Fibroblast of skin of scalp (primary cell): ENCODE results near the gene SEMA3F. TPM values are rescaled to one million over a fixed set of nuclear protein-coding genes. Genes with fewer than 3 reads are reported as not detected.

ENCODE experiments used
- DNase-seq: peaks from one replicate; pipeline ENCODE4 v3.0.0-alpha.2; 2013
- polyA plus RNA-seq, 2 experiments: library from polyadenylated mRNA; unstranded; fragments of 120-200 nt; gene quantifications; one replicate each; pipeline ENCODE4 v1.2.1, GENCODE V29; 2013; ENCODE audit not compliant: insufficient read length in 2 of 2

Gene SEMA3F
- 16.7 TPM for polyA plus RNA-seq (2013, experiment 1 of 2; ENCODE audit: insufficient read length)
- polyA plus RNA-seq (2013, experiment 2 of 2; ENCODE audit: insufficient read length) = 16.8 TPM

DNA sequence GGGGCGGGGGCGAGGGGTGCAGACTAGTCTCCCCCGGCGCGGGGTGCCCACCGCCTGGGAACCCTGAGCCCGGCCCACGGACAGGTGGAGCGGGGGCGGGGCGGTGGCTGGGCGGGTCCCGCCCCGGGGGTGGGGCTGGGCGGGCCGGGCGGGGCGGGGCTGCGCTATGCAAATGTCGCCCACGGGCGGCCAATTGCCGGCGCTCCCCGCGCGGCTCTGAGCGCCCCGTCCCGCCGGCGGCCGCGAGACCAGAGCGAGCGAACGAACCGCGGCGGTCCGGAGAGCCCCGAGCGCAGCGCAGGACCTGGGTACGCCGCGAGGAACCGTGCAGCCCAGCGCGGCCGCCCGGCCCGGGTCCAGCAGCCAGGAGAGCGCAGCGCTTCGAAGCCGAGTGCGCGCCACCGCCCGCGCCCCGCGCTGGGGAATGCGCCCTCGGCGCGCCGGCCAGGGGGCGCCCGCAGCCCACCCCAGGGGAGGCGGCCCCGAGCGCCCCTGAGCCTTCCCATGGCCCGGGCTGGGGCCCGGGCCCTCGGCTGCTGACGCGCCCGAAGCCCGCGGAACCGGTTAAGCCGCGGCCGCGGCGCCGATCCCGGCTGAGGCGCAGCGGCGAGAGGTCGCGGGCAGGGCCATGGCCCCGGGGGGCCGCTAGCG is at the start of gene SEMA3F:
TSS of gene SEMA3F (plus strand) at position 485 of the 651 bp plus-strand sequence. CDS start 4,299 bp downstream, outside the sequence.
- DNase-seq = peak; percentile 62

DNA sequence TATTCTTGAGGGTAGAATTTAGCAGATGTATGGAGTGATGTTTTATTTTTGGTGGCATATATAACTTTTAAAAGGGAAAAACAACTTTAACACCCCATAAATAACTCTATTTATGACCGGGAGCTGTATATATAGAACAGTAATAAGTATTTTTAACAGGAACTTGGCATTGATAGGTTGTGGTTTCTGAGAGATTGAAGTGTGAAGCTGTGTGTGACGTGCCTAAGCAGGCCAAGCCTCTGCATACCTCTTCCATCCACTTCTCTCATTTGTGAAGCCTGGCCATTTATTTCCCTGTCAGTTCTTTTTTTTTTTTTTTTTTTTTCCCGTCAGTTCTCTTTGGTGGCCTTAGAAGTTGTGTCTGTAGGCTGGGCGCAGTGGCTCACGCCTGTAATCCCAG is 43.4 kb upstream of the SEMA3F start:
- no peak for DNase-seq

DNA sequence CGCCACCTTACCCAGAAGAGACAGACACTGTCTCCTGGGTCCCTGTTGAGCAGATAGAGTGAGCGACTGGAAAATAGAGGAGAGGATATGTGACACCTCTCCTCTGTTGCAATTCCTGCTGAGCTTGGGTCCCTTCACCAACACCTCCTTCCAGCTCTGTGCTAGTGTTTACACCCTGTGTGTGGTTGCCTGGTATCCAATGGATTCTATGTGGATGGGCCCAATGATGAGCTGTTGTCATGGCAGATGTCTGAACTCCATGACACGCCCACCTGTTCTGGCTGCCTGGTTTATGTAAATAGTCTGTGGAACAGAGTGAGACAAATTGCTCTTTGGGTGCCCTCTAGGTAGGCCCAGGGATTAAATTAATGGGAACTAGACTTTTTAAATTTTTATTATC is 42.7 kb upstream of the SEMA3F start:
- no peak for DNase-seq

DNA sequence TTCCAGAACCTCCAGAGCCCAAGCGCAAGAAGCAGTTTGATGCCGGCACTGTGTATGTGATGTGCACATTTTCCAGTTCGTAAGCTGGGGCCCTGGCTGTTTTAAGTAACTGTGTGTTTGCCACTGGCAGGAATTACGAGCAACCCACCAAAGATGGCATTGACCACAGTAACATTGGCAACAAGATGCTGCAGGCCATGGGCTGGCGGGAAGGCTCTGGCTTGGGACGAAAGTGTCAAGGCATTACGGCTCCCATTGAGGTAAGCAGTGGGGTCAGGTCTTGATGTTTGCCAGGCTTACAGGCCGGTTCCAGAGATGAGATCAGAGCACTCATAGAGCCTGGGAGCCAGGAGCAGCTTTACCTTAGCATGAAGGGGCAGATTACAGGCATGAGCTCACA is 38.0 kb upstream of the SEMA3F start:
- DNase-seq = no peak

DNA sequence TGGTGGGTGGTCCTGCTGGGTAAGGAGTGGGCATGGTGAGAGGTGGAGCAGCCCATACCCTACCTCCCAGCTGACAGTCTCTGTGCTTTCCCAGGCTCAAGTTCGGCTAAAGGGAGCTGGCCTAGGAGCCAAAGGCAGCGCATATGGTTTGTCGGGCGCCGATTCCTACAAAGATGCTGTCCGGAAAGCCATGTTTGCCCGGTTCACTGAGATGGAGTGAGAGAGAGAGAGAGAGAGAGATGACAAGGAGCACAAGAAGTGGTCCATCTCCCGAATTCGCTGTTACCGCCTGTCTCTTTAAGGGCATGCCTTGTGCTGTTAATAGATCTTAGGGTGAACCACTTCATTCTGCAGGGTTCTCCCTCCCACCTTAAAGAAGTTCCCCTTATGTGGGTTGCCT is 36.9 kb upstream of the SEMA3F start:
- no peak for DNase-seq

DNA sequence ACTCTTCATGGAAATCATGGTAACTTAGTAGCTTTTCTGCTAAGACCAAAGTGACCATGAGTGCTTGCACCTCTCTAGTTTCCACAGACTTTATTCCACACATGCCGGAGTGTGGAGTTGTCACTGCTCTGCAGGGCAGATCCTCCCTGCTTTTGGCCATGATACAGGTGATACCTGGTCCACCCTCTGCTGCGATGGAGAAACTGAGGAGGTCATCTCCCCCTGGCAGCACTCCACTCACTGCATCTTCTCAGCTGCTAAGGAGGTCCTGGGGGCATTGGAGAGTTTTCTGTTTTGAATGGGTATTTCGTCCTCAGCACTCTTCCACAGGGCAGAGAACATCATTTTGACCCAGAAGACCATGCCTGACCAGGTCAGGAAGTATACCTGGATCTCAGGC is 35.3 kb upstream of the SEMA3F start:
- no peak for DNase-seq

DNA sequence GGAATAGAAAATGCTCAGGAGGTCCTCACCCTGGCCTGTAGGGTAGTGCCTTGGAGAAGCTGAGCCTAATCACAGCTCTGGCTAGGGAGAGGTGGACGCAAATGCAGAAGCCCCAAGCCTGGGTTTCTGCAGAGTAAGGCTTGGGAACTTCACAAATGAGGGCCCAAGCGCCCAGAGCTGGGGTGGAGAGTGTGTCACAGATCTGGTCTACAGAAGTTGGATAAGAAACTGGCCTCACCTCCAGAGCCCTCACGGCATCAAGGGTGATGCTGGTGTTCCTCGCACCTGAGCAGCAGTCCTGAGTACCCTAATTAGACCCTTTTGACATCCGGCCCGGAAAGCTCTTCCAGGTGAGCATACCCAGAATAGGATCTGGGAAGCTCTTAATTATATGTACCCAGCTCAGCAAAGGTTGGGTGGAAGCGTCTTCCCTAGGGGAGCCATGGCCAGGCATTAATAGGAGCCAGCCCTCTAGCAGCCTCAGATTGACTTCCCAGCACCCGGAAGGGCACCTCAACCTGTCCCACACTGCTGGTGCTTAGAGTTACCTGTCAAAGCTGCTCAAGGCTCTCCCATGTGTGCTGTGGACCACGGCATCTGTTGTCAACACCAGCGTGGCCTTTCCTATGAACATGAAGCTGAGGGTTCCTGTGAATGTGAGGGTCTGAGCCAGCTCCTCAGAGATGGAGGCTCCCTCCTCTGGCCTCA is 34.6 kb upstream of the SEMA3F start:
- DNase-seq = no peak

DNA sequence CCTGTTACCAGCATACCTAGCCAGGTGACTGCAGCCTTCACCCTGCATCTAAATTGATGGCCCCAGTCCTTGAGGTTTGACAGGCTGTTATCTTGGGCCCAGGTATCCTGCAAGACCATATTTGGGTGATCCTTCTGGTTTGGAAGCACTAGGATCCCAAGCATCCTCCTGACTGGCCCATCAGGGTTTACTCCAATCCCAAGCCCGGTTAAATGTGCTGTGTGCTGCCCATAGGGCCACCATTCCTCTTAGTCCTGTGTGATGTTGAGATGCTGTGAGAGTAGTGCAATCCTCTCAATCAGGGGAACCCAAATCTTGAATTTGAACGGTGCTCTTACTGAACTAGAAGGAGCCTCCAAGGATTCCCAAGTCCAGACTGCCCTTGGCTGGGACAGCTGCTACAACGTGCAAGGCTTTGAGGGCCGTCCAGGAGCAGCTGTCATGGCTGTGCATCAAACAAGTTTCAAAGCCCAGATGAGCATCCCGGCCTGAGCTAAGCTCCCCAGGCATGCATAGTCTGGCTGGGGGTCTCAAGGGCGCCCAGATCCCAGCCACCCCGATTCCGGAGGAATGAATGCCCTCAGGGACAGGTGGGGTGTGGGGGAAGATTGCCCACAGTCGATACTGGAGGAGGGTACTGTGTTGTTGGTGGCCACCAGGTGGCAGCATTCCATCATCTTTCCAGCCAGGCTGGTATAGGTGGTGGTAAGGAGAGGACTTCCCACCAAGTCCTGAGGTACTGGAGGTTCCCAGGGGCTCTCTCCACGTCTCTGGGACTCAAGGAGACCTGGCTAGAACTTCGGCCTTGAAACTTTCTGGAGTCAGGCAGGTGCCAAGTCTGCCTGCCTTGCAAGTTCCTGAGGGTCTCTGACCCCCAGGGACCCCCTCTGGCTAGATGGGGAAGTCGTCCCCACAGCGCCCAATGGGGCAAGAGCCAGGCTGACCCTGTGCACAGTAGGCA is 33.8 kb upstream of the SEMA3F start:
- DNase-seq = peak; percentile 75

DNA sequence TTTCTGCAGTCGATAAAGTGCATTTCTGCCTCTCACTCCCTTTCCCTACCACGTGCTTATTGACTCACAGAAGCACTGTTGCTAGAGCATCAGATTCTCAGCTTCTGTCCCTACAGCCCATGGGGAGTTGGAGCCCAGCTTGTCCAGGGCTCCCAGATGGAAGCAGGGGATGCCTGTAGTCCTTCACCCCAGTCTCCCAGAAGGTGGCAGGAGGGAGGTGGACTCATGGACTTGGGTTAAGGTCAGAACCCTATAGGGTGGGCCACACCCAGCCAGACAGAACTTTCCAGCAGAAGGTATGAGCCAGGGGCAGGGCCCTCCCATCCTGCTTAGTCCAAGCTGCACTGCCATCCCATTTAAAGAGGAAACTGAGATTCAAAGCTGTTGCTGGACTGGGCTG is 33.1 kb upstream of the SEMA3F start:
- DNase-seq = no peak

DNA sequence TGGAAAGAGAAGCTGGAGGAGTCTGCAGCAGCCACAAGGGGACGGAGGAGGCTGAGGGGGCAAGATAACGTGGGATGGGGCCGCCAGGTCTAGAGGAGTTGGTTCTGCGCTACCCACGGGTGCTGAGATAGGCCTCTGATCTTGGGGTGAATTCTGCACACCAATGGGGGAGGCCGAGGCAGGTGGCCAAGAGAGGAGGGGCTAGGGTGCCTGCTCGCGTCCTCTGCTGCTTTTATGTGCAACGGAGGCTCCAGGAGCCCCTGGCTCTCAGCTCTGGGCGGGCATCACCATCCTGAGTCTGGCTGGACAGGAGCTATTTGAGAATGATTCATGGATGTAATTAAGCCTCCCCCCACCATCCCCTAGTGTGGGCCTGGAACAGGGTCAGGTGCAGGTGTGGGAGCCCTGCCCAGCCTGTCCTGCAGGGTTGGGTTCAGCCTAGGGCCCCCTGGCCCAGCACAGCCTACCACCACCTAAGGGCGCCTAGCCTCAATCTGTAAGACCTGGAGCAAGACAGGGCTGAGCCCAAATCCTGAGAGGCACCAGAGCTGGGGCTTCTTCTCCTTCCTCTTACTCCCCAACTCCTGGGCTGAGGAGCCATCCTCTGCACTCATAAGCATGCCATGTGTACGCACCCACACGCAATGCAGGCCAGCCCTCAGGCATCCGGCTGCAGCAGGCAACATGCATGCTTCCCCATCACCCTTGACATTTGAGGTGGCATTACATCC is 32.3 kb upstream of the SEMA3F start:
- no peak for DNase-seq

DNA sequence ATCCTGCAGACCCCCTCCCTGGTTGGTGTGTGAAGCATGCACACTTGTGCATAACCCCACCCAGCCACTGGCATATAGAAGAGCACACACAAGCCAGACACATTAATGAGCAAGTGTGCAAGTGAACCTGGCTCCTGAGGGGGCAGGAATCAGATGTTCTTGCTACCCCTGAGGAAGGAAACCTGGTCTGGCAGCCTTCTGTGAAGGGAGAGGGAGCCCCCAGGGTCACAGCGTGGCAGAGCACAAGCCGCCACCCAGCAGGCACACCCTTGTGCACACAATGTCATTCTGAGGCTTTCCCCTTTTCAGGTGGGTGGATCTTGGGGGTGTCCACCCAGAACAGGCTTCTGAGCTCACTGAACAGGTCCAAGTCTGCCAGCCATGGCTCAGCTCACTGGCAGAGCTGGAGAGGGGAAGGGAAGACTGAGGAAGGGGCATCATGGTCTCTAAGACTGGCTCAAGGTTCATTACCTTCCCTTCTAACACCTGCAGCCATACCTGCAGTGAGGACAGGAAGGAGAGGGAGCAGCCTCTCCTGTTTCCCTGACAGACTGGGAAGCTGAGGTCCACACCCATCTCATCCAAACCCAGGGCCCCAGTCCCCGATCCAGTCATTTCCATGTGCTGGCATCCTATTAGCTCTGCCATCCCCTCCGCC is 31.6 kb upstream of the SEMA3F start:
- DNase-seq = no peak

DNA sequence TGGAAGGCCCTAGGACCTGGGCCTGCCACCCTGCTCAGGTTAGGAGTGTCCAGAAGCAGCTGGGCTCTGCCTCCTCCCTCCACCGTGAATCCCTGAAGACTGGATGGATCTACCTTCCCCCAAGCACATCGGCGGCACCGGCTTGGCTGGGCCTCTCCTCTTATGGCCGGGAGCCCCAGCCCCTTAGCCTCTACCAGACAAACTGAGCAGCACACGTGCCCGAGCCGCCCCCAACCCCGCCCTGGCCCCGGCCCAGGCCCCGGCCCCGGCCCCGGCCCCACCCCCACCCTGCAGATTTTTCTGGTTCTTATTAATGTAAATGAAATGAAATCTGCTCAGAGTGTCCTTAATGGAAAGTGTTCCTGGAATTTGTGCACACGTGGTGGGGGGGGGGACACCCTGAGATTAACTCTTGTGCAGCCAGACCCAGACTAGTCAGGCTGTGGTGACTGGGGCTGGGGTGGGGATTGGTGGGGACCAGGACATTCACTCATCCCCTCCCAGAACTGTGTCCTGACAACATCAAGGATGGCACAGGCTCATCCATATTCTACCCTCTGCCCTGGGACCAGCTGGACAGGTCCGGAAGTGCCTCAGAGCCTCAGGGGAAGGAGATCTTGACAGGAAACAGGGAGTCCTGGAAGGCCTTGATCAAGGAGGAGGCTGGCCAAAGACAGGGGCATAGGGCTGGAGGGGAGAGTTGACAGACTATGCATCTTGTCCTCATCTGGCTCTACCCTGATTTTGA is 30.9 kb upstream of the SEMA3F start:
- DNase-seq = peak; percentile 35

DNA sequence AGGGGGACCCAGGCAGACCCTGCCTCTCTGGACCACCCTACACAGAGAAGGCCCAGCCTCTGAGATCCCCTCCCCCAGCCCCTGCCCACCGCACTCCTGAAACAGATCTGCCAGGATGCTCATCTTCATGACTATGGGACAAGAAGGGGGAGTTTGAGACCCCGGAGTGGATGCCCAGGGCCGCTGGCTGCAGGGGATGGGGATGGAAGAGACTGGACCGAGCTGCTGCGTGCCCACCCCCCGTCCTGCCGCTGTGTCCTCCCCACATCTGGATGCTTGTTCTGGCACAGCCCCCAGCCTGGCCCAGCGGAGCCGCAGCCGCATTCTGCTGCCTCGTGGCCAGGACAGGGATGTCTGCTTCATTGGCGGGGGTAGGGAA is 30.3 kb upstream of the SEMA3F start:
- DNase-seq = peak; percentile 31

DNA sequence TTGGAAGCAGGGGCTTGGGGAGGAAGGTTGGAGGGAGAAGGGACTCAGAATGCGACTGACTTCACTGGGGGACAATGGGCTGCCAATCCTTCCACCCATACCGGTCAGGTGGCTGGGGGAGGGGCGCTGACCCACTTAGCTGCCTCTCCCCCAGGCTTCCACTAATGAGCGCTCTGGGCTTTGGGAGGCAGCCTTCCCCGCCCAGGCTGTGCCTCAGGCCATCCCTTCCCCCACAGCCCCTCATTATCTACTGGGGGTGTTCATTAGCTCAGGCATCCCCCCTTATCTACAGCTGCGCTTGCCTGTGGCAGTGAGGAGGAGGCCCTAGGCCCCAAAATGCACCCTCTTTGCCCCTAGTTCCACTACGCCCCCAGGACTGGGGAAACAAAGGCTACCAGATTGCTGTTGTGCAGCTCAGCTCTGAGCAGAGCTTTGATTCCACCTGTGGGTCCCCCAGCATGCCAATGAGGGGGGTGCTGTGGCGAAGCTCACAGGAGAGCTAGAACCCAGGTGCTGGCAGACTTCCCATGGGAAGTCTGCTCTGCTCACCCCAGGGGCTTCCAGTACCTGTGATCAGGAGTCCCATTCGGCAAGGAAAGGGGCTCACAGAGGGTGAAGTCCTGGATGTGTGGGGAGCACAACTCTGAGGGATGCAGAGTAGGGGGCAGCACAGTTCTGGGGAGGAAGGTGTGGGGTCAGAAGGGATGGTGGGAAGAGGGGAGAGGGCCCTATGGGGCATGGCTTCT is 29.4 kb upstream of the SEMA3F start:
- no peak for DNase-seq

DNA sequence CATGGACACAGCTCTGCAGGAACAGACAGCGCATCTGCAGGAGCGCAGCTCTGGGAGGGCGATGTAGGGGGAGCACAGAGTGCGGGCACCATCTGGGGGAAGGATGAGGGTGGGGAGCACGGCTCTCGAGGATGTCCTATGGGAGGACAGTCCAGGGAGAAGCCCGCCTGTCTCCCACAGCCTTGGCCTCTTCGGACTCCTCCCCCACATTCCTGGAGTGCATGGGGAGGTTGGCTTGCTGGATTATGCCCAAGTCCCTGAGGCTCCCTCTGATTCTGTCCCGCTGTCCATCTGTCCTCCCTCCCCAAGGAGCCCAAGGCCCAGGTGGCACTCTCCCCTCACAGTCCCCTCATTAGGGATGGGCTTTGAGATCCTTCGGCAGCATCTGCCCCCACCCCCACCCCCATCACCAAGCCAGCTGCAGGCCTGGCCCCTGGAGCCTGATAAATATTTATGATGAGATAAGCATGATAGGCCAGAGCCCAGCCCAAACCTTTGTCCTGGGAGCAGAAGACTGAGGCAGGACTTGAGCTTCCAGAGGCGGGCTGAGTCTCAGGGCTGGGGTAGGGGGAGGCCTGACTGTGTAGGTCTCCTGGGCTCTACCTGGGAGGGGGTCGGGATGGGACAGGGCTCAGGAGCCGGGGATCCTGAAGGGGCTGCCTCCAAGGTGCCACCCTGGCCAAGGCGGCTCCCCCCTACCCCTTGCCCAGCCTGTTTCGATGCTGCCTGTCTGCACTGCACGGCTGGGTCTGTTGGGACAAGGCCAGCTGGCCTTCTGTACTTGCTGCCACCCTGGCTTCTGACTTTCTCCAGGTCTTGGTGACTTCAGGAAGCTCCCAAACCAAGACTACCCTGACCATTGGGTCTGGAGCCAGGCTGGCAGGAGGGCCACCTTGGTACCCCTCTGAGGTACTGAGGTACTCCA is 28.6 kb upstream of the SEMA3F start:
- DNase-seq = peak; percentile 73

DNA sequence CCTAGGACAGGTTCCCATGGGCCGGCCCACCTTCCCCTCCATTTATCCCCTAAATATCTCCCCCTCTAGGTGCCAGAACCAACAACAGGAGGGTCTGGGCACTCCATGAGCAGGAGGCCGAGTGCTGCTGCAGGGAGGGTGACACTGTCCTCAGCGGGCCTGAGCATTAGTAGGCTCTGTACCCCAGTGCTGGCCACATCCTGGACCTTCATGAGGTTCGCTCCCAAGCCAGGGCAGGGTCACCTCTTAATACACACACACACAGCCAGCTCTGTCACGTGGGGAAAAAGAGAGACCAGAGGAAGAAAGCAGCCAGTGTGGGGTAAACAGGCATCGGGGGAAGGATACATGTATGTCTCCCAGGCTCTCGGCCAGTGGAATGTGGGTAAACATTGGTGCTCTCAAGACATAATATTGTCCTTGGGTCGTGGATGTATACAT is 27.9 kb upstream of the SEMA3F start:
- DNase-seq = peak; percentile 49

DNA sequence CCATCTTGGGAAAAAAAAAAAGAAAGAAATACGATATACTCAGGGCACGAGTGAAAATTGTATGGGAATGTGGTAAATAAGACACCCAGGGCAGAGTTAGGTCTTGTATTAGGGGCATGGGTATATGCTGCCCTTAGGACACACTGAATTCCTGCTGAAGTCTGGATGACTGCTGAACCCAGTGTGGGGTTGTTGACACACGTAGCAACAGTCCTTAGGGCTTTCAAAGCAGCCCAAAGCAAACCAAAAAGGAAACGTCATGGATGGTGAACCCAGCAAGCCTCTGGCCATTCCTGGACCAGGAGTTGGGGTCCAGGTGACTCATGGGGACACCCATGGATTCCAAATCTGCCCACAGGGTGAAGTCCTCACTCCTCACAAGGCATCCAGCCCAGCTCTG is 27.1 kb upstream of the SEMA3F start:
- no peak for DNase-seq

DNA sequence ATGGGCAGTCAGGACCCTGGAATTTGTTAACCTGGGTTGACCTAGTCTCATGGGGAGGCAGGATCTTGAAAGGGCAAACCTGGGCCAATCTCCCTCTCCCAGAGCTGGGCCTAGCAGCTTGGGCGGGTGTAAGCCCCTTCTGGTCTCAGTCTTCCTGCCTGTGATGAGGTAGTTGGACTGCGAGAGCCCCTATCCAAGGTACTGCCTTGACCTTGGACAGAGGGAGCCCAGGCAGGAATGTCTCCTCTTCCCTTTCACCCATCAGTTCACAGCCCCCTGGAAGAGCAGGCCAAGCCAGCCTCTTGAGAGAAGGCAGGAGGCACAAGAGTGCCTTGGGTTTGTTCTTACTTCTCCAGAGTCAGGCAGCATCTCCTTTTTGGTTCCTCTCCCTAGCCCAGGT is 24.7 kb upstream of the SEMA3F start:
- no peak for DNase-seq
